GM12872 (cell line): ENCODE measurements around the gene SLC24A1.

ENCODE experiments used
- TF ChIP-seq, protein P1 (sequence below): IDR thresholded peaks from 3 replicates; pipeline ENCODE4 v1.5.1; 2011; ENCODE audit warnings: low read depth, mild to moderate bottlenecking, low read length, moderate library complexity; ENCODE audit not compliant: insufficient read depth

SLC24A1 gene

DNA sequence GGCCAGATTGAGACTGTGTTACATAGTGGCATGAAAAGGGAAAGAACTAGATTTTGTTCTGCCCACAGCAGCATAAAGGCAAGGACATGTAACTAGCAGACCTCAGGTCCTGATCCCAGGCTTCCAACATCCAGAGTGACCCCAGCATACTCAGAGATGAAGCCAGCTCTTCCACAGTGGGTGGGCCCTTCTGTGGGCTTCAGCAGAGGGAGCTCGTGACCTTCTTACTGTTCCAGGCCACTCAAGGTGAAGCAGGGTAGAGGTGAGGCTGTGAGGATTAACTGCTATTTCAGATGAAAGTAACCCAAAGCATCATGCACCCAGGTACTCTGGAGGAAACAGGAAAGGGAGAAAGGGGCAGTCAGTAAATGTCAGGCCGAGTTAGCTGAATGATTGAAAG is 905 bp upstream of the SLC24A1 start:
- TF ChIP-seq, protein P1, sequence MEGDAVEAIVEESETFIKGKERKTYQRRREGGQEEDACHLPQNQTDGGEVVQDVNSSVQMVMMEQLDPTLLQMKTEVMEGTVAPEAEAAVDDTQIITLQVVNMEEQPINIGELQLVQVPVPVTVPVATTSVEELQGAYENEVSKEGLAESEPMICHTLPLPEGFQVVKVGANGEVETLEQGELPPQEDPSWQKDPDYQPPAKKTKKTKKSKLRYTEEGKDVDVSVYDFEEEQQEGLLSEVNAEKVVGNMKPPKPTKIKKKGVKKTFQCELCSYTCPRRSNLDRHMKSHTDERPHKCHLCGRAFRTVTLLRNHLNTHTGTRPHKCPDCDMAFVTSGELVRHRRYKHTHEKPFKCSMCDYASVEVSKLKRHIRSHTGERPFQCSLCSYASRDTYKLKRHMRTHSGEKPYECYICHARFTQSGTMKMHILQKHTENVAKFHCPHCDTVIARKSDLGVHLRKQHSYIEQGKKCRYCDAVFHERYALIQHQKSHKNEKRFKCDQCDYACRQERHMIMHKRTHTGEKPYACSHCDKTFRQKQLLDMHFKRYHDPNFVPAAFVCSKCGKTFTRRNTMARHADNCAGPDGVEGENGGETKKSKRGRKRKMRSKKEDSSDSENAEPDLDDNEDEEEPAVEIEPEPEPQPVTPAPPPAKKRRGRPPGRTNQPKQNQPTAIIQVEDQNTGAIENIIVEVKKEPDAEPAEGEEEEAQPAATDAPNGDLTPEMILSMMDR: peak; percentile 30; the same call in 1 of the 3 replicates

DNA sequence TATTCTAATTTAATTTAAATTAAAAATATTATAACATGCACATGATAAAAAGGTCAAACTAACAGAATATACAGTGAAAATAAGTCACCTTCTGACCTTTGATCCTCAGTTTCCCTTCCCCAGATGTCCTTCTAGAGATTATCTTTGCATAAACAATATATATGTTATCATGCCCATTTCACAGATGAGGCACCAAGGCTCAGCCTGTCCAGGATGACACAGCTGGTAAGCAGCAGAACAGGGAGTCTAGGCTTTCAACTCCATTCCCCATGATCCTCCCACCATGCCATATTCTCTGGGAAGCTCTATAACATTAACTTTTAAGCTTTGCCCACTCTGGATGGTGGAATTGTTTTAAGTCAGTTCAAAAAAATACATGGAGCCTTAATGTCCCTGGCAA is 1.4 kb downstream of the SLC24A1 start:
- TF ChIP-seq, protein P1: no peak

DNA sequence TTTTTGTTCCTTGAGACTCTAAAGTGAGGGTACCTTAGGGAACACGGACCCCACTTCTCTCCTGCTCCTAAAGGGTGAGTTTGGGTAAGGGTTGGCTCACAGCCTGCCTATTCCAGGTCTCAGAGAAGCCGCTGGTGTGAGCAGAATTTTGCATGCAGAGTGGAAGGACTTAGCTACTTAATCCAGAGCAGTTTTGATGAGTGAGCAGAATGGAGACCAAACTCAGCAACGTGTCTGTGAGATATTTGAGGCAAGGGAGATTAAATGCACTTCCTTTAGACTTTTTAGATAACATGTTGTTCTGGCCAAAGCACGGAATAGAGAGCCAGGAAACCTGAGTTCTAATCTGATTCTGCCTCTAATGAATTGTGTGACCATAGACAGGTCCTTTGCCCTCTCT is 5.1 kb downstream of the SLC24A1 start:
- TF ChIP-seq, protein P1: no peak

DNA sequence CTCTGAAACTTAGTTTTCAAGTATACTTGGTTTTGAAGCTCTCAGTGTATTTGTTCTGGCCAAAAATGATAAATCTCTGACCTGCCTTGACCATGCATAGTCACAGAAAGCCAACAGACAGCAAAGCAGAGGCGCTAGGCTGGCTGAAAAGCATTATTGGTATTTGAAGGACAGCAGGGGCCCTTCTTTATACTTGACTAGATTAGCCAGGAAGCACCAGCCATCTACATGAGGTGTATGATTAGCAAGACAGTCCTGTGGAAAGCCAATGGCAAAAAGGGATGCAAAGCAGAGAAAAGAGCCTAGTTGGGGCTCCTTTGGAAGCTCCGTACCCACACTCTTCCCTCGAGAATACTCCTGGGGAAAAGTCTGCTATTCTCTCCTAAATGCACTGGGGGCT is 7.8 kb downstream of the SLC24A1 start:
- TF ChIP-seq, protein P1: no peak

DNA sequence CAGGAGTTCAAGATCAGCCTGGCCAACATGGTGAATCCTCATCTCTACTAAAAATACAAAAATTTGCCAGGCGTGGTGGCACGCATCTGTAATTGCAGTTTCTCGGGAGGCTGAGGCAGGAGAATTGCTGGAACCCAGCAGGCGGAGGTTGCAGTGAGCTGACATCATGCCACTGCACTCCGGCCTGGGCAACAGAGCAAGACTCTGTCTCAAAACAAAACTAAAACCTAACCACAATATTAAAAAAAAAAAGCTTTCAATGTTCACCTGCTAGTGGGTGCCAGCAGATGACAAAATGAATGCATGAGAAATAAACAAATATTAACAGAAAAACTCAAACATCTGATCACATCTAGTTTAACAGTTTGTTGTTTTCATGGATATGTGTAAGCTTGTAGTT is 9.0 kb downstream of the SLC24A1 start:
- TF ChIP-seq, protein P1: no peak

DNA sequence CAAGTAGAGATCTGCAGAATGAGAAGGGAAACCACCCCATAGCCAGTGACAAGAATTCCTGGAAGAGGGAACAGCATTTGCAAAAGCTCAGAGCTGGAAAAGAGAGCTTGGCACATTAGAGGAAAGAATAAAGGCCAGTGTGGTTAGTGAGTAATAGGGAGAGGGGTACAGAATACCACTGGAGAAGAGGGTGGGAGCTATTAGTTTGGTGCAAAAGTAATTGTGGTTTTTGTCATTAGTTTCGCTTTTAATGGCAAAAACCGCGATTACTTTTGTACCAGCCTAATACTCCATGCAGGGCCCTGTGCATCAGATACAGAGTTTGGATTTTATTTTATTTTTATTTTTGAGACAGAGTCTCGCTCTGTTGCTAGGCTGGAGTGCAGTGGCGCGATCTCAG is 9.8 kb downstream of the SLC24A1 start:
- TF ChIP-seq, protein P1: no peak

DNA sequence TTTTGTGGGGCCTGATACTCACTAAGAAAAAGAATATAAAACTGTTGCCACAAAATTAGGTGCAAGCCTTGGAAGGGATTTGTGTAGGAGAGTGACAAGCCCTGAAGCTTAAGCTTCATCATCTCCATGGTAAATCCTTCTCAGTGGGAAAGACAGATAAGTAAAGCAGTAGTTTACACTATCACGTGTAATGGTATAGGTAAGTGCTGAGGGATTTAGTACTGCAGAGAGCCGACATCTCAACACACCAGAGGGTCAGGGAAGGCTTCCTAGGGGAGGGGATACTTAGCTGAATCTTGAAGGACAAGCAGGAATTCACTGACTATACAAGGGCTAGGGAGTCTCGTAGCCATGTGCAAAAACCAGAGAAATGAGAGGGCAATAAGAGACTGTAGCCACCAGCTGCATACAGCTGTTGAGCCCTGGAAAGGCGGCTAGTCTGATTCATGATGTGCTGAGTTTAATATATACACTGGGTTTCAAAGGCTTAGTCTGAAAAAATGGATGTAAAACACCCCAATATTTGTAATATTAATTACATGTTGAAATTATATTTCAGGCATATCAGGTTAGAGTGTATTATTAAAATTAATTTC is 11.1 kb downstream of the SLC24A1 start:
- TF ChIP-seq, protein P1: no peak
